Liver (tissue), 9 donors: Measurements from ENCODE around the gene YKT6. TPM values are rescaled to one million over a fixed set of nuclear protein-coding genes. Genes with fewer than 3 reads are reported as not detected.

Experiments
- DNase-seq: peaks from one replicate; pipeline ENCODE4 v3.0.0-alpha.2; 2017; ENCODE audit warnings: low spot score
- H3K27ac ChIP-seq, 2 donors: one replicate each; pipeline ENCODE4 v1.7.0; 2013; ENCODE audit warnings: inconsistent platforms in 2 of 2, low read length in 2 of 2, control low read depth in 1 of 2, low read depth in 1 of 2, mild to moderate bottlenecking in 1 of 2
- H3K27me3 ChIP-seq, 4 donors: one replicate each; pipeline versions ENCODE4 v1.6.1 to v1.7.0; 2013; ENCODE audit warnings: low read length in 3 of 4, inconsistent platforms in 1 of 4, mild to moderate bottlenecking in 1 of 4, moderate library complexity in 1 of 4; ENCODE audit not compliant: control insufficient read depth in 4 of 4, insufficient read depth in 4 of 4
- H3K36me3 ChIP-seq, 4 donors: one replicate each; pipeline versions ENCODE4 v1.6.1 to v1.7.0; 2013; ENCODE audit warnings: low read length in 3 of 4, mild to moderate bottlenecking in 3 of 4, low read depth in 1 of 4, moderate library complexity in 1 of 4; ENCODE audit not compliant: control insufficient read depth in 4 of 4, insufficient read depth in 3 of 4
- H3K4me1 ChIP-seq, 4 donors: one replicate each; pipeline versions ENCODE4 v1.6.1 to v1.7.0; 2013; ENCODE audit warnings: low read length in 3 of 4, mild to moderate bottlenecking in 3 of 4, moderate library complexity in 1 of 4; ENCODE audit not compliant: control insufficient read depth in 4 of 4, insufficient read depth in 4 of 4
- H3K4me3 ChIP-seq, 3 donors: one replicate each; pipeline versions ENCODE4 v1.6.1 to v1.7.0; 2013; ENCODE audit warnings: low read length in 3 of 3, control low read depth in 1 of 3, low read depth in 1 of 3, mild to moderate bottlenecking in 1 of 3
- H3K9ac ChIP-seq, 2 donors: one replicate each; pipeline ENCODE4 v1.7.0; 2013; ENCODE audit warnings: low read length in 2 of 2, mild to moderate bottlenecking in 2 of 2, moderate library complexity in 2 of 2, control low read depth in 1 of 2, low read depth in 1 of 2
- H3K9me3 ChIP-seq, 4 donors: one replicate each; pipeline versions ENCODE4 v1.6.1 to v1.7.0; 2013; ENCODE audit warnings: low read length in 3 of 4; ENCODE audit not compliant: control insufficient read depth in 4 of 4
- EGR1 ChIP-seq, 2 donors: IDR thresholded peaks; 2 replicates each; pipeline ENCODE4 v1.6.1; 2016 to 2018; ENCODE audit warnings: antibody characterized with exemption in 2 of 2, low read depth in 2 of 2
- FOXA1 ChIP-seq: IDR thresholded peaks from 2 replicates; pipeline ENCODE4 v1.6.1; 2016; ENCODE audit warnings: antibody characterized with exemption
- FOXA2 ChIP-seq: IDR thresholded peaks from 2 replicates; pipeline ENCODE4 v1.6.1; 2016; ENCODE audit warnings: antibody characterized with exemption
- GABPA ChIP-seq, 2 donors: IDR thresholded peaks in 1 of 2; conservative IDR thresholded peaks in 1 of 2; 2 replicates each; pipeline ENCODE4 v1.6.1; 2016; ENCODE audit warnings: antibody characterized with exemption in 2 of 2, mild to moderate bottlenecking in 1 of 2, moderate library complexity in 1 of 2
- HNF4A ChIP-seq, 2 donors: conservative IDR thresholded peaks; 2 replicates each; pipeline ENCODE4 v1.6.1; 2016; ENCODE audit warnings: antibody characterized with exemption in 2 of 2, mild to moderate bottlenecking in 2 of 2
- HNF4G ChIP-seq: IDR thresholded peaks from 2 replicates; pipeline ENCODE4 v1.6.1; 2016; ENCODE audit warnings: antibody characterized with exemption
- JUND ChIP-seq, 2 donors: IDR thresholded peaks; 2 replicates each; pipeline ENCODE4 v1.6.1; 2016; ENCODE audit warnings: antibody characterized with exemption in 2 of 2
- NR2F2 ChIP-seq: IDR thresholded peaks from 2 replicates; pipeline ENCODE4 v1.6.1; 2016; ENCODE audit warnings: antibody characterized with exemption
- RAD21 ChIP-seq, 2 donors: IDR thresholded peaks; 2 replicates each; pipeline ENCODE4 v1.6.1; 2016; ENCODE audit warnings: antibody characterized with exemption in 2 of 2, mild to moderate bottlenecking in 2 of 2
- RXRA ChIP-seq, 2 donors: IDR thresholded peaks; 2 replicates each; pipeline ENCODE4 v1.6.1; 2017 to 2018; ENCODE audit warnings: antibody characterized with exemption in 2 of 2, mild to moderate bottlenecking in 1 of 2
- SP1 ChIP-seq: IDR thresholded peaks from 2 replicates; pipeline ENCODE4 v1.6.1; 2018; ENCODE audit warnings: antibody characterized with exemption, mild to moderate bottlenecking
- TAF1 ChIP-seq: conservative IDR thresholded peaks from 2 replicates; pipeline ENCODE4 v1.6.1; 2016; ENCODE audit warnings: antibody characterized with exemption, mild to moderate bottlenecking
- YY1 ChIP-seq: IDR thresholded peaks from 2 replicates; pipeline ENCODE4 v1.6.1; 2016; ENCODE audit warnings: antibody characterized with exemption, mild to moderate bottlenecking
- WGBS: extraction: QIAGEN DNeasy Blood & Tissue Kit; methylation state at CpG from one replicate; pipeline ENCODE4 v1.1.7; 2013; 5-methylcytosine and 5-hydroxymethylcytosine counted together
- polyA plus RNA-seq, 2 donors: library from polyadenylated mRNA; stranded (reverse) in 1 of 2; unstranded in 1 of 2; fragments of 200-250 nt in 1 of 2; fragments of >200 nt in 1 of 2; fragmentation: Nextera tagmentation in 1 of 2; extraction: Ambion mirVana in 1 of 2; gene quantifications; one replicate each; pipeline versions ENCODE4 v1.2.1 to v1.2.3, GENCODE V29; 2013 to 2015
- total RNA-seq, 2 donors: library from RNA; depleted of rRNA; stranded (reverse); fragments of >200 nt; gene quantifications; one replicate each; pipeline ENCODE4 v1.2.3, GENCODE V29; 2014
- TF ChIP-seq, protein P1 (sequence below): IDR thresholded peaks from 2 replicates; pipeline ENCODE4 v1.6.1; 2016; ENCODE audit warnings: antibody characterized with exemption
- TF ChIP-seq, protein P2 (sequence below): IDR thresholded peaks from 2 replicates; pipeline ENCODE4 v1.6.1; 2016; ENCODE audit warnings: antibody characterized with exemption, mild to moderate bottlenecking
- TF ChIP-seq, protein P3 (sequence below): IDR thresholded peaks from 2 replicates; pipeline ENCODE4 v1.6.1; 2016; ENCODE audit warnings: antibody characterized with exemption
- TF ChIP-seq, protein P4 (sequence below): IDR thresholded peaks from 2 replicates; pipeline ENCODE4 v1.6.1; 2016; ENCODE audit warnings: antibody characterized with exemption
- TF ChIP-seq, protein P5 (sequence below): fragments of 150-350 bp; IDR thresholded peaks from 2 replicates; pipeline ENCODE4 v1.5.1; 2017; ENCODE audit warnings: improper control_type of control experiment, low read depth, low read length; ENCODE audit not compliant: missing input control
- donor health status: healthy.
- donor health status: healthy.
- donor health status: healthy.
- donor health status: healthy.
- donor health status: healthy.

The YKT6 gene
- total and polyA plus RNA-seq, 4 donors: 8.1 to 22.0 (median 21.0) TPM

DNA sequence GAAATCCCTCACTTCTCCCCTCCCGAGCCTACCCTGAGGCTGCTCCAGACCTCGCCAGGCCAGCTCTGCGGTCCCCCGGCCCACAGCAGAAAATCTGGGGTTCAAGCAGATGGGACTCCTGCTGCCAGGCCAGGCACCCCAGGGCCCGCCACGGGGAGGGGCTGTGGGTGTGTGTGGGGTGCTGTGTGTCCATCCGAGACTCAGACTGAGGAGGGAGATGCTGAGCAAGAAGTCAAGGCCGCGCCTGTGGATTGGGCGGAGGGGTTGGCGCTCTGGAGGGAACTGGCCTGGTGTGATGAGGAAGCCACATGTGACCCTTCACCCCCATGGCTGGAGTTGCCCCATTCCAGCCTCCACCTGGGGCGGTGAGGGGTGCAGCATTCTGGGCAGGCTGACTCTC, 51.1 kb downstream of the YKT6 start:
- no peaks in the 10 kb centered on the region for H3K36me3 ChIP-seq
- no peak for DNase-seq
- TF ChIP-seq FOXA2 (no peak), RAD21 (IDR thresholded peaks at IDR 0.05) (no peak), TAF1 (no peak), NR2F2 (no peak), GABPA (IDR thresholded peaks at IDR 0.05 in 1 of 2, conservative IDR thresholded peaks at IDR 0.05 in 1 of 2) (no peak), EGR1 (IDR thresholded peaks at IDR 0.05; ENCODE audit: low read depth in 2 of 2) (no peak), HNF4A (conservative IDR thresholded peaks at IDR 0.05) (no peak), HNF4G (no peak), FOXA1 (no peak), RXRA (IDR thresholded peaks at IDR 0.05) (no peak), JUND (IDR thresholded peaks at IDR 0.05) (no peak), YY1 (no peak), SP1 (no peak)
- TF ChIP-seq, protein P1, sequence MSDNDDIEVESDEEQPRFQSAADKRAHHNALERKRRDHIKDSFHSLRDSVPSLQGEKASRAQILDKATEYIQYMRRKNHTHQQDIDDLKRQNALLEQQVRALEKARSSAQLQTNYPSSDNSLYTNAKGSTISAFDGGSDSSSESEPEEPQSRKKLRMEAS: no peak
- TF ChIP-seq, protein P2, sequence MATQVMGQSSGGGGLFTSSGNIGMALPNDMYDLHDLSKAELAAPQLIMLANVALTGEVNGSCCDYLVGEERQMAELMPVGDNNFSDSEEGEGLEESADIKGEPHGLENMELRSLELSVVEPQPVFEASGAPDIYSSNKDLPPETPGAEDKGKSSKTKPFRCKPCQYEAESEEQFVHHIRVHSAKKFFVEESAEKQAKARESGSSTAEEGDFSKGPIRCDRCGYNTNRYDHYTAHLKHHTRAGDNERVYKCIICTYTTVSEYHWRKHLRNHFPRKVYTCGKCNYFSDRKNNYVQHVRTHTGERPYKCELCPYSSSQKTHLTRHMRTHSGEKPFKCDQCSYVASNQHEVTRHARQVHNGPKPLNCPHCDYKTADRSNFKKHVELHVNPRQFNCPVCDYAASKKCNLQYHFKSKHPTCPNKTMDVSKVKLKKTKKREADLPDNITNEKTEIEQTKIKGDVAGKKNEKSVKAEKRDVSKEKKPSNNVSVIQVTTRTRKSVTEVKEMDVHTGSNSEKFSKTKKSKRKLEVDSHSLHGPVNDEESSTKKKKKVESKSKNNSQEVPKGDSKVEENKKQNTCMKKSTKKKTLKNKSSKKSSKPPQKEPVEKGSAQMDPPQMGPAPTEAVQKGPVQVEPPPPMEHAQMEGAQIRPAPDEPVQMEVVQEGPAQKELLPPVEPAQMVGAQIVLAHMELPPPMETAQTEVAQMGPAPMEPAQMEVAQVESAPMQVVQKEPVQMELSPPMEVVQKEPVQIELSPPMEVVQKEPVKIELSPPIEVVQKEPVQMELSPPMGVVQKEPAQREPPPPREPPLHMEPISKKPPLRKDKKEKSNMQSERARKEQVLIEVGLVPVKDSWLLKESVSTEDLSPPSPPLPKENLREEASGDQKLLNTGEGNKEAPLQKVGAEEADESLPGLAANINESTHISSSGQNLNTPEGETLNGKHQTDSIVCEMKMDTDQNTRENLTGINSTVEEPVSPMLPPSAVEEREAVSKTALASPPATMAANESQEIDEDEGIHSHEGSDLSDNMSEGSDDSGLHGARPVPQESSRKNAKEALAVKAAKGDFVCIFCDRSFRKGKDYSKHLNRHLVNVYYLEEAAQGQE: no peak
- TF ChIP-seq, protein P3, sequence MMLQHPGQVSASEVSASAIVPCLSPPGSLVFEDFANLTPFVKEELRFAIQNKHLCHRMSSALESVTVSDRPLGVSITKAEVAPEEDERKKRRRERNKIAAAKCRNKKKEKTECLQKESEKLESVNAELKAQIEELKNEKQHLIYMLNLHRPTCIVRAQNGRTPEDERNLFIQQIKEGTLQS: no peak
- TF ChIP-seq, protein P4, sequence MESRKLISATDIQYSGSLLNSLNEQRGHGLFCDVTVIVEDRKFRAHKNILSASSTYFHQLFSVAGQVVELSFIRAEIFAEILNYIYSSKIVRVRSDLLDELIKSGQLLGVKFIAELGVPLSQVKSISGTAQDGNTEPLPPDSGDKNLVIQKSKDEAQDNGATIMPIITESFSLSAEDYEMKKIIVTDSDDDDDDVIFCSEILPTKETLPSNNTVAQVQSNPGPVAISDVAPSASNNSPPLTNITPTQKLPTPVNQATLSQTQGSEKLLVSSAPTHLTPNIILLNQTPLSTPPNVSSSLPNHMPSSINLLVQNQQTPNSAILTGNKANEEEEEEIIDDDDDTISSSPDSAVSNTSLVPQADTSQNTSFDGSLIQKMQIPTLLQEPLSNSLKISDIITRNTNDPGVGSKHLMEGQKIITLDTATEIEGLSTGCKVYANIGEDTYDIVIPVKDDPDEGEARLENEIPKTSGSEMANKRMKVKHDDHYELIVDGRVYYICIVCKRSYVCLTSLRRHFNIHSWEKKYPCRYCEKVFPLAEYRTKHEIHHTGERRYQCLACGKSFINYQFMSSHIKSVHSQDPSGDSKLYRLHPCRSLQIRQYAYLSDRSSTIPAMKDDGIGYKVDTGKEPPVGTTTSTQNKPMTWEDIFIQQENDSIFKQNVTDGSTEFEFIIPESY: no peak
- TF ChIP-seq, protein P5, sequence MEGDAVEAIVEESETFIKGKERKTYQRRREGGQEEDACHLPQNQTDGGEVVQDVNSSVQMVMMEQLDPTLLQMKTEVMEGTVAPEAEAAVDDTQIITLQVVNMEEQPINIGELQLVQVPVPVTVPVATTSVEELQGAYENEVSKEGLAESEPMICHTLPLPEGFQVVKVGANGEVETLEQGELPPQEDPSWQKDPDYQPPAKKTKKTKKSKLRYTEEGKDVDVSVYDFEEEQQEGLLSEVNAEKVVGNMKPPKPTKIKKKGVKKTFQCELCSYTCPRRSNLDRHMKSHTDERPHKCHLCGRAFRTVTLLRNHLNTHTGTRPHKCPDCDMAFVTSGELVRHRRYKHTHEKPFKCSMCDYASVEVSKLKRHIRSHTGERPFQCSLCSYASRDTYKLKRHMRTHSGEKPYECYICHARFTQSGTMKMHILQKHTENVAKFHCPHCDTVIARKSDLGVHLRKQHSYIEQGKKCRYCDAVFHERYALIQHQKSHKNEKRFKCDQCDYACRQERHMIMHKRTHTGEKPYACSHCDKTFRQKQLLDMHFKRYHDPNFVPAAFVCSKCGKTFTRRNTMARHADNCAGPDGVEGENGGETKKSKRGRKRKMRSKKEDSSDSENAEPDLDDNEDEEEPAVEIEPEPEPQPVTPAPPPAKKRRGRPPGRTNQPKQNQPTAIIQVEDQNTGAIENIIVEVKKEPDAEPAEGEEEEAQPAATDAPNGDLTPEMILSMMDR: no peak
- H3K9me3 ChIP-seq: no peaks in the 10 kb centered on the region
- H3K27ac ChIP-seq: no peak overlapping the region
- H3K9ac ChIP-seq: no peak overlapping the region
- no peaks in the 10 kb centered on the region for H3K4me1 ChIP-seq
- 97% methylated on average over 12 of the region's 12 CpGs for WGBS
- no peak overlapping the region for H3K4me3 ChIP-seq
- no peaks in the 10 kb centered on the region for H3K27me3 ChIP-seq
